ENCODE results near the gene RIPPLY1. TPM values are rescaled to one million over a fixed set of nuclear protein-coding genes. Genes with fewer than 3 reads are reported as not detected.

The RIPPLY1 gene
- total RNA-seq, 6 experiments from 2014 or later, result 0.74 to 1.7 (median 1.1) TPM

GRCh38 chrX:106939566-106939965, 36.4 kb upstream of the RIPPLY1 start:
- Histone ChIP-seq H3K36me3 (no peaks in the 10 kb centered on the region), H3K9me3 (no peaks in the 10 kb centered on the region), H3K4me1 (peaks cover 0 to 8% (median 0%) of the 10 kb centered on the region in 4 donors), H3K27me3 (no peaks in the 10 kb centered on the region), H3K27ac (no peak overlapping the region), H3K4me3 (no peak overlapping the region)
- intact Hi-C loops (cut with DNase I), result no loop called here
- WGBS (ENCODE audit: insufficient coverage, low coverage, low lambda C conversion rate, missing lambda C conversion rate), result 76% methylated on average over 3 of the region's 3 CpGs
- TF ChIP-seq POLR2A (IDR thresholded peaks at IDR 0.05) (no peak), CTCF (IDR thresholded peaks at IDR 0.05) (no peak)
- DNase-seq, result no peak
- ATAC-seq, result no peak

GRCh38 chrX:106936246-106936645, 33.1 kb upstream of the RIPPLY1 start:
- TF ChIP-seq CTCF (IDR thresholded peaks at IDR 0.05) (no peak), POLR2A (IDR thresholded peaks at IDR 0.05) (no peak)
- DNase-seq (no peak), ATAC-seq (no peak)
- Histone ChIP-seq H3K27me3 (no peaks in the 10 kb centered on the region), H3K4me3 (no peak overlapping the region), H3K9me3 (no peaks in the 10 kb centered on the region), H3K4me1 (peaks cover 0 to 31% (median 4%) of the 10 kb centered on the region in 4 donors), H3K27ac (no peak overlapping the region), H3K36me3 (no peaks in the 10 kb centered on the region)
- intact Hi-C loops (cut with DNase I), result no loop called here
- 41% methylated on average over 1 of the region's 1 CpG for WGBS (ENCODE audit: insufficient coverage, low coverage, low lambda C conversion rate, missing lambda C conversion rate)

GRCh38 chrX:106935175-106935574, 32.0 kb upstream of the RIPPLY1 start:
- DNase-seq, result no peak
- WGBS (ENCODE audit: insufficient coverage, low coverage, low lambda C conversion rate, missing lambda C conversion rate), result 29% methylated on average over 4 of the region's 4 CpGs
- Histone ChIP-seq H3K9me3 (no peaks in the 10 kb centered on the region), H3K4me3 (no peak overlapping the region), H3K27me3 (no peaks in the 10 kb centered on the region), H3K27ac (no peak overlapping the region), H3K4me1 (peaks cover 0 to 34% (median 4%) of the 10 kb centered on the region in 4 donors), H3K36me3 (no peaks in the 10 kb centered on the region)
- intact Hi-C loops (cut with DNase I), result no loop called here
- TF ChIP-seq CTCF (IDR thresholded peaks at IDR 0.05) (no peak), POLR2A (IDR thresholded peaks at IDR 0.05) (no peak)
- no peak for ATAC-seq

- no peak overlapping the region for H3K4me3 ChIP-seq
- ATAC-seq, result peak; percentile 48 to 68 (median 58)
Observed at GRCh38 chrX:106933538-106933961, 30.4 kb upstream of the RIPPLY1 start.

More at GRCh38 chrX:106933538-106933961, 30.4 kb upstream of the RIPPLY1 start:
- DNase-seq, result peak in 2 of 3 donors; percentile 52 to 54
- Histone ChIP-seq H3K9me3 (no peaks in the 10 kb centered on the region), H3K36me3 (no peaks in the 10 kb centered on the region), H3K4me1 (peaks cover 0 to 34% (median 4%) of the 10 kb centered on the region in 4 donors), H3K27me3 (no peaks in the 10 kb centered on the region), H3K27ac (peak overlapping the region in 2 of 3 donors; percentile 49 to 77)
- TF ChIP-seq CTCF (IDR thresholded peaks at IDR 0.05), result no peak
- no peak for TF ChIP-seq POLR2A (IDR thresholded peaks at IDR 0.05)
- intact Hi-C loops (cut with DNase I), result no loop called here
- WGBS (ENCODE audit: insufficient coverage, low coverage, low lambda C conversion rate, missing lambda C conversion rate), result 17% methylated on average over 1 of the region's 3 CpGs
